Pancreas (tissue), 10 donors: Measurements from ENCODE around the gene MYL11. TPM values are rescaled to one million over a fixed set of nuclear protein-coding genes. Genes with fewer than 3 reads are reported as not detected.
"Not testable (repeated sequence)": the region's sequence is repeated elsewhere in the genome, so short reads cannot be mapped to it uniquely, and the experiment has no call there.

Experiments used
- ATAC-seq, 4 donors: fragments of 200-7000 bp; cut with Tn5 transposase; one replicate each; pipeline versions ENCODE4 v1.8.0 to v1.9.1; 2020; ENCODE audit warnings: mild to moderate bottlenecking in 4 of 4, moderate library complexity in 4 of 4
- DNase-seq, 6 donors: peaks; one replicate each; pipeline ENCODE4 v3.0.0-alpha.2; 2020
- FAIRE-seq: peaks from 2 replicates; lab custom pipeline; 2012; peaks lifted over from hg19 to GRCh38; lab: Jason Lieb, UNC
- H3K27ac ChIP-seq, 4 donors: fragments of 200-600 bp; sonication (generic); 1 replicate in 3 of 4; 2 replicates in 1 of 4; pipeline versions ENCODE4 v1.5.0 to v1.8.0; 2020
- H3K27me3 ChIP-seq, 4 donors: fragments of 200-600 bp; one replicate each; pipeline ENCODE4 v1.8.0; 2021
- H3K36me3 ChIP-seq, 3 donors: fragments of 200-600 bp; sonication (generic) in 1 of 3; one replicate each; pipeline versions ENCODE4 v1.5.0 to v1.8.0; 2020 to 2021
- H3K4me1 ChIP-seq, 3 donors: fragments of 200-600 bp; one replicate each; pipeline ENCODE4 v1.8.0; 2021
- H3K4me3 ChIP-seq, 4 donors: fragments of 200-600 bp; sonication (generic) in 2 of 4; one replicate each; pipeline versions ENCODE4 v1.5.0 to v1.8.0; 2020 to 2021
- H3K9me3 ChIP-seq, 4 donors: fragments of 200-600 bp; one replicate each; pipeline ENCODE4 v1.8.0; 2021
- CTCF ChIP-seq, 4 donors: fragments of 200-600 bp; sonication (generic) in 3 of 4; IDR thresholded peaks; one replicate each; pipeline versions ENCODE4 v1.5.0 to v1.8.0; 2021; ENCODE audit warnings: antibody characterized with exemption in 4 of 4
- WGBS, 2 donors: extraction: QIAGEN DNeasy Blood & Tissue Kit; methylation state at CpG; one replicate each; pipeline ENCODE4 v1.1.7; 2013; 5-methylcytosine and 5-hydroxymethylcytosine counted together
- intact Hi-C, 3 donors: fragments of 100-400 bp; cut with DNase I; formaldehyde crosslinking; loops; one replicate each; pipeline versions ENCODE4 v1.11.1 to v1.14.2; 2022
- polyA plus RNA-seq, 2 donors: library from polyadenylated mRNA; stranded (reverse); fragments of 200-250 nt; gene quantifications; one replicate each; pipeline ENCODE4 v1.2.3, GENCODE V29; 2013
- total RNA-seq, 6 donors: library from RNA; stranded (reverse); fragmentation: NEBNext Ultra II Directional in 4 of 6; extraction: Animal tissue kit (Norgen Biotek cat#: 25700) in 4 of 6; gene quantifications; one replicate each; pipeline versions ENCODE4 v1.2.1 to v1.2.4, GENCODE V29; 2021 to 2023
- donor health status: healthy with polysubstance abuse.
- donor health status: DM: no; HTN: no; CAD: no; lungs with moderate emphysema.
- donor health status: DM: no; HTN: no; CAD: no.
- donor health status: control.
- donor health status: control.
- donor health status: Bipolar disorder and iron deficiency.
- donor health status: DM: yes; HTN: yes; CAD: no.
- donor health status: DM: no; HTN: no; CAD: no.
- donor health status: DM: no; HTN: no; CAD: no.
- donor health status: DM: yes; HTN: yes; CAD: no.

The MYL11 gene
- total and polyA plus RNA-seq, 8 donors, result 0.24 to 0.84 (median 0.31) TPM; not detected in 3

GRCh38 chr16:30395155-30395991, 20.8 kb downstream of the MYL11 start, which contains the start of gene ZNF48:
TSS of gene ZNF48 (plus strand) at chr16:30395420. CDS start at chr16:30395795, 375 bp downstream.
- Histone ChIP-seq H3K27me3 (no peaks in the 10 kb centered on the region), H3K9me3 (no peaks in the 10 kb centered on the region), H3K27ac (peak within 1 kb of the TSS; percentile 42 to 68 (median 54)), H3K4me1 (peaks cover 0 to 8% (median 6%) of the 10 kb centered on the region in 3 donors), H3K36me3 (peaks cover 0 to 9% (median 0%) of the 10 kb centered on the region in 3 donors), H3K4me3 (peak within 1 kb of the TSS; percentile 59 to 89 (median 76))
- intact Hi-C loops, result no loop called here
- FAIRE-seq (no peak), DNase-seq (peak; percentile 88 to 97 (median 91)), ATAC-seq (peak; percentile 94 to 97 (median 94))
- WGBS, 2 donors, result 1% methylated on average over 64 to 103 of the region's 103 CpGs
- TF ChIP-seq CTCF (IDR thresholded peaks at IDR 0.05), result no peak

GRCh38 chr16:30395992-30396585, 21.5 kb downstream of the MYL11 start:
- H3K4me3 ChIP-seq, result peak overlapping the region; percentile 59 to 89 (median 76)
- H3K9me3 ChIP-seq, result no peaks in the 10 kb centered on the region
- DNase-seq (no peak), FAIRE-seq (no peak), ATAC-seq (no peak)
- 2 to 4% methylated on average over 13 of the region's 13 CpGs for WGBS, 2 donors
- peaks cover 0 to 9% (median 0%) of the 10 kb centered on the region in 3 donors for H3K36me3 ChIP-seq
- no peak for TF ChIP-seq CTCF (IDR thresholded peaks at IDR 0.05)
- peaks cover 0 to 8% (median 6%) of the 10 kb centered on the region in 3 donors for H3K4me1 ChIP-seq
- H3K27me3 ChIP-seq, result no peaks in the 10 kb centered on the region
- intact Hi-C loops, result no loop called here
- H3K27ac ChIP-seq, result peak overlapping the region; percentile 42 to 68 (median 54)

- H3K4me1 ChIP-seq, H3K36me3 ChIP-seq, H3K27me3 ChIP-seq, ATAC-seq, H3K4me3 ChIP-seq, H3K9me3 ChIP-seq, FAIRE-seq, intact Hi-C loops, DNase-seq: not testable (repeated sequence)
- peak overlapping the region in 1 of 4 donors; percentile 62 for H3K27ac ChIP-seq
- 54 to 60% methylated on average over 3 to 4 of the region's 4 CpGs for WGBS, 2 donors
Measured at GRCh38 chr16:30396627-30397026, 22.0 kb downstream of the MYL11 start.

GRCh38 chr16:30397056-30397455, 22.5 kb downstream of the MYL11 start:
- no peak for TF ChIP-seq CTCF (IDR thresholded peaks at IDR 0.05)
- H3K36me3 ChIP-seq, result peaks cover 0 to 9% (median 0%) of the 10 kb centered on the region in 3 donors
- DNase-seq (no peak), ATAC-seq (no peak), FAIRE-seq (no peak)
- intact Hi-C loops, result no loop called here
- no peaks in the 10 kb centered on the region for H3K9me3 ChIP-seq
- H3K27ac ChIP-seq, result no peak overlapping the region
- no peaks in the 10 kb centered on the region for H3K27me3 ChIP-seq
- H3K4me1 ChIP-seq, result peaks cover 0 to 8% (median 6%) of the 10 kb centered on the region in 3 donors
- WGBS, 2 donors, result 75 to 85% methylated on average over 4 of the region's 4 CpGs
- H3K4me3 ChIP-seq, result no peak overlapping the region
